CD4-positive, alpha-beta memory T cell (primary cell): Measurements from ENCODE around the gene TTLL11. TPM values are rescaled to one million over a fixed set of nuclear protein-coding genes. Genes with fewer than 3 reads are reported as not detected.

Experiments used
- CTCF ChIA-PET: fragments of 350-600 bp; sonication (Branson Sonifier 250); formaldehyde crosslinking; loops from one replicate; lab custom pipeline; 2021; ENCODE audit warnings: inconsistent platforms; ENCODE audit not compliant: partially characterized antibody; lab: Charles Lee
- POLR2A ChIA-PET: fragments of 350-600 bp; sonication (Branson Sonifier 250); formaldehyde crosslinking; loops from one replicate; lab custom pipeline; 2021; ENCODE audit not compliant: partially characterized antibody; lab: Charles Lee
- DNase-seq, 5 donors: peaks; one replicate each; pipeline versions ENCODE4 v3.0.0 to v3.0.0-alpha.2; 2020 to 2022; ENCODE audit warnings: mixed read lengths in 1 of 5
- H3K27ac ChIP-seq: one replicate; pipeline ENCODE4 v1.7.0; 2013; ENCODE audit warnings: low read depth, low read length
- H3K27me3 ChIP-seq: 2 replicates; pipeline ENCODE4 v1.7.0; 2013; ENCODE audit warnings: mild to moderate bottlenecking, low read length, moderate library complexity; ENCODE audit not compliant: insufficient read depth
- H3K36me3 ChIP-seq: 2 replicates; pipeline ENCODE4 v1.7.0; 2013; ENCODE audit warnings: mild to moderate bottlenecking, low read length, moderate library complexity; ENCODE audit not compliant: insufficient read depth
- H3K4me1 ChIP-seq: 2 replicates; pipeline ENCODE4 v1.7.0; 2013; ENCODE audit warnings: mild to moderate bottlenecking, low read length, moderate library complexity; ENCODE audit not compliant: insufficient read depth
- H3K4me3 ChIP-seq, 2 donors: one replicate each; pipeline ENCODE4 v1.7.0; 2013; ENCODE audit warnings: low read length in 2 of 2, mild to moderate bottlenecking in 1 of 2
- H3K9me3 ChIP-seq, 2 donors: one replicate each; pipeline ENCODE4 v1.7.0; 2013; ENCODE audit warnings: low read length in 2 of 2, control low read depth in 1 of 2; ENCODE audit not compliant: control insufficient read depth in 1 of 2
- H3K27ac Mint-ChIP-seq, 7 donors: one replicate each; pipeline ENCODE4 v1.8.0; 2020 to 2021; ENCODE audit warnings: mixed read lengths in 7 of 7, mild to moderate bottlenecking in 6 of 7, inconsistent platforms in 3 of 7, moderate library complexity in 3 of 7
- H3K27me3 Mint-ChIP-seq, 2 donors: one replicate each; pipeline ENCODE4 v1.8.0; 2020 to 2021; ENCODE audit warnings: mixed read lengths in 2 of 2
- H3K36me3 Mint-ChIP-seq, 2 donors: one replicate each; pipeline ENCODE4 v1.8.0; 2020 to 2021; ENCODE audit warnings: mixed read lengths in 2 of 2, inconsistent platforms in 1 of 2, mild to moderate bottlenecking in 1 of 2
- H3K4me1 Mint-ChIP-seq, 4 donors: one replicate each; pipeline ENCODE4 v1.8.0; 2020 to 2021; ENCODE audit warnings: mixed read lengths in 4 of 4, mild to moderate bottlenecking in 1 of 4
- H3K4me3 Mint-ChIP-seq, 8 donors: one replicate each; pipeline ENCODE4 v1.8.0; 2020 to 2021; ENCODE audit warnings: mixed read lengths in 8 of 8, mild to moderate bottlenecking in 7 of 8, moderate library complexity in 6 of 8, inconsistent platforms in 3 of 8
- H3K9me3 Mint-ChIP-seq, 8 donors: one replicate each; pipeline ENCODE4 v1.8.0; 2020 to 2021; ENCODE audit warnings: mixed read lengths in 8 of 8, mild to moderate bottlenecking in 5 of 8, inconsistent platforms in 3 of 8, moderate library complexity in 1 of 8
- intact Hi-C: fragments of 100-400 bp; cut with micrococcal nuclease; formaldehyde crosslinking; loops from one replicate; pipeline ENCODE4 v1.15.1; 2023
- polyA plus RNA-seq, 2 donors: library from polyadenylated mRNA; unstranded; fragments of 300-500 nt; fragmentation: Illumina TruSeq; gene quantifications; one replicate each; pipeline ENCODE4 v1.2.3, GENCODE V29; 2021
- total RNA-seq, 2 experiments: library from RNA; stranded (reverse); gene quantifications; one replicate each; pipeline ENCODE4 v1.2.3, GENCODE V29; 2021

Gene TTLL11
- total and polyA plus RNA-seq, 4 experiments from 2014 or later = 2.7 to 7.8 (median 3.1) TPM

- Mint-ChIP-seq H3K36me3 (peaks cover 0 to 10% of the 10 kb centered on the region in 2 donors), H3K9me3 (peaks cover 0 to 3% (median 0%) of the 10 kb centered on the region in 8 donors), H3K27ac (no peak overlapping the region), H3K27me3 (no peaks in the 10 kb centered on the region), H3K4me3 (no peak overlapping the region), H3K4me1 (no peaks in the 10 kb centered on the region)
- intact Hi-C loops = no loop called here
- Histone ChIP-seq H3K27me3 (no peaks in the 10 kb centered on the region), H3K4me3 (no peak overlapping the region), H3K4me1 (no peaks in the 10 kb centered on the region), H3K36me3 (no peaks in the 10 kb centered on the region), H3K9me3 (no peaks in the 10 kb centered on the region), H3K27ac (no peak overlapping the region)
- no peak for DNase-seq
- CTCF ChIA-PET = no interaction called here
- POLR2A ChIA-PET = no interaction called here
Observed at GRCh38 chr9:121946465-121946864, 146.6 kb downstream of the TTLL11 start.

DNA sequence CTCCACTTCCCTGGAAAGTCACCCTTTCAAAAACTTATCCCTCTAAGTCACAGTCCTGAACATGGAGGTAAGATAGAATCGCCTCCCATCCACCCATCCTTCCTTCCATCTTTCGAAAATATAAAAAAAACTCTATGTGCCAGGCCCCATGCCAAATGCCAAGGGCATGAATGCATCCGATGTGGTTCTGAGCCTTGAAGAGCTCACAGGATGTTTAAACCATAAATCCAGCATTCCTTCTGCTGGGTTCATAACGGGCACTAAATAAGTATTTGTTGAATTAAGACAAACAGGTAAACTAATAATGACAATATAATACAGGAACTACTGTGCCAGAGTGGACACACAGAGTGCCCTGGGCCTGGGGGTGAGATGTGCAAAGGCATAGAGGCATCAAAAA lies 147.3 kb downstream of the TTLL11 start:
- POLR2A ChIA-PET = no interaction called here
- Histone ChIP-seq H3K9me3 (no peaks in the 10 kb centered on the region), H3K4me3 (no peak overlapping the region), H3K36me3 (no peaks in the 10 kb centered on the region), H3K4me1 (no peaks in the 10 kb centered on the region), H3K27me3 (no peaks in the 10 kb centered on the region), H3K27ac (no peak overlapping the region)
- peaks cover 0 to 10% of the 10 kb centered on the region in 2 donors for H3K36me3 Mint-ChIP-seq
- H3K4me3 Mint-ChIP-seq = no peak overlapping the region
- no peaks in the 10 kb centered on the region for H3K4me1 Mint-ChIP-seq
- intact Hi-C loops = no loop called here
- peaks cover 0 to 3% (median 0%) of the 10 kb centered on the region in 8 donors for H3K9me3 Mint-ChIP-seq
- DNase-seq = no peak
- CTCF ChIA-PET = no interaction called here
- no peaks in the 10 kb centered on the region for H3K27me3 Mint-ChIP-seq
- no peak overlapping the region for H3K27ac Mint-ChIP-seq

DNA sequence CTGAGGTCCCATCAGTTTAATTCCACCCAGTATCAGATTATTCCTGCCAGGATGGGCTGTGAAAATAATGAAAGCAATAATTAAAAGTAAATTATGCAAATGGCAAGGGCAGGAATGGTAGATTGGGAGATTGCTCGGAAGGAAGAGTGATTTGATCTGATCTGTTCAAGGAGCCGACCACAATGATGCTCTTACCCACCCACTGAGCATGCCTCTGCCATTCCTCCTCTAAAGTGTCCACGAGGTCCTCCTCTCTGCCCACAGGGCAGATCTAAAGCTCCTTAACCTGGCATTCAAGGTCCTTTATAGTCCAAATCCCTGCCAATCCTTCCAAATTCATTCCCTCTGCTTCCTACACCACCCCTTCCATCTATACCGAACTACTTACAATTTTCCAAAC lies 147.8 kb downstream of the TTLL11 start:
- Mint-ChIP-seq H3K27ac (no peak overlapping the region), H3K4me1 (no peaks in the 10 kb centered on the region), H3K9me3 (peaks cover 0 to 3% (median 0%) of the 10 kb centered on the region in 8 donors), H3K36me3 (peaks cover 0 to 10% of the 10 kb centered on the region in 2 donors), H3K4me3 (no peak overlapping the region), H3K27me3 (no peaks in the 10 kb centered on the region)
- ChIA-PET POLR2A (no interaction called here), CTCF (no interaction called here)
- intact Hi-C loops = no loop called here
- Histone ChIP-seq H3K36me3 (no peaks in the 10 kb centered on the region), H3K4me1 (no peaks in the 10 kb centered on the region), H3K4me3 (no peak overlapping the region), H3K27me3 (no peaks in the 10 kb centered on the region), H3K27ac (no peak overlapping the region), H3K9me3 (no peaks in the 10 kb centered on the region)
- no peak for DNase-seq

GRCh38 chr9:121944711-121945191 lies 148.4 kb downstream of the TTLL11 start:
- DNase-seq = no peak
- no peak overlapping the region for H3K27ac ChIP-seq
- H3K4me1 Mint-ChIP-seq = no peaks in the 10 kb centered on the region
- H3K27ac Mint-ChIP-seq = no peak overlapping the region
- no peaks in the 10 kb centered on the region for H3K36me3 ChIP-seq
- no peak overlapping the region for H3K4me3 ChIP-seq
- H3K9me3 ChIP-seq = no peaks in the 10 kb centered on the region
- POLR2A ChIA-PET = no interaction called here
- no peaks in the 10 kb centered on the region for H3K27me3 ChIP-seq
- peaks cover 0 to 2% (median 0%) of the 10 kb centered on the region in 8 donors for H3K9me3 Mint-ChIP-seq
- H3K36me3 Mint-ChIP-seq = peaks cover 0 to 10% of the 10 kb centered on the region in 2 donors
- no peaks in the 10 kb centered on the region for H3K27me3 Mint-ChIP-seq
- H3K4me3 Mint-ChIP-seq = no peak overlapping the region
- intact Hi-C loops = no loop called here
- CTCF ChIA-PET = no interaction called here
- H3K4me1 ChIP-seq = no peaks in the 10 kb centered on the region

DNA sequence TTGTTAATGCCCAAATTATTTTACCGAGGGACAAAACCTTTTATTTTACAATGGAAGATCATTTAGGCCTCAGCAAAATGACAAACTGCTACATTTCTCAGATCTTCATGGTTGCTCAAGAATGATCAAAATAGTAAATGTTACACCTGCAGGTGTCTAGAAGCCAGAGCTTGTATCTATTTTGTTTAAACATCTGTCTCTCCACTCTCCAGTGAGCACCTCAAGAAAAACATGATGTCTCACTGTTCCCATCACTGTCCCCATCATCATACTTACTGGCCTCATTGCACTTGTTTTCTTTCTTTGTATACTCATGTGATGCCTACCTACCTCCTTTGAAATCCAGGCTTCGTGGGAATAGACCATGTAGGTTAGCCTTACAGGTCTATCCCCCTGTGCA lies 149.6 kb downstream of the TTLL11 start:
- H3K9me3 Mint-ChIP-seq = peaks cover 0 to 2% (median 0%) of the 10 kb centered on the region in 8 donors
- DNase-seq = no peak
- intact Hi-C loops = no loop called here
- Histone ChIP-seq H3K9me3 (no peaks in the 10 kb centered on the region), H3K36me3 (no peaks in the 10 kb centered on the region), H3K4me1 (no peaks in the 10 kb centered on the region), H3K27me3 (no peaks in the 10 kb centered on the region), H3K27ac (no peak overlapping the region), H3K4me3 (no peak overlapping the region)
- H3K4me3 Mint-ChIP-seq = no peak overlapping the region
- no peaks in the 10 kb centered on the region for H3K4me1 Mint-ChIP-seq
- no peaks in the 10 kb centered on the region for H3K27me3 Mint-ChIP-seq
- ChIA-PET CTCF (no interaction called here), POLR2A (no interaction called here)
- H3K36me3 Mint-ChIP-seq = peaks cover 0 to 10% of the 10 kb centered on the region in 2 donors
- H3K27ac Mint-ChIP-seq = no peak overlapping the region

DNA sequence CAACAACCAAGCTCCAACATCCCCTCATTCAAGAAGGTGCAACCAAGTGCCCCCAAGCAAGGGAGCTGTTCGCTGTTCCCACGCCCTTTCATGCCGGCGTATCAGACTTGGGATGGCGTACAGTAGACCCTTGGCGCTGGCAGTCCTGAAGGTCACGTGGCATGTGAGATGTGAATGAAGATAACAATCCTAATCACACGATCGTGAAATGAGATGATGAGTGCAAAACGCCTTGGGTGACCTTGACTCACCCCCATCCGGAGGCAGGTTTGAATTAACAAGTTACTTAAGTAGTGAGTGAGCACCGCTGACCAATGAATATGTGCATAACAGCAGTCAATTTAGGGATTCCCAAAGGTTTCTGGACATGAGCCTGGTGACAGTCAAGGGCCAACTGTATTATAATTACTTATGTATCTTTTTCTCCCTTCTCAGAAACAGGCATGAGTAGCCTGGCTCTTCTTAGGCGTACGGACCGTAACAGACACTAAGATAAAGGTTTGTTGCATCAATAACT lies 150.2 kb downstream of the TTLL11 start:
- intact Hi-C loops = no loop called here
- H3K4me1 ChIP-seq = no peaks in the 10 kb centered on the region
- no peak overlapping the region for H3K4me3 ChIP-seq
- Mint-ChIP-seq H3K27me3 (no peaks in the 10 kb centered on the region), H3K9me3 (peaks cover 0 to 2% (median 0%) of the 10 kb centered on the region in 8 donors), H3K4me3 (no peak overlapping the region), H3K27ac (no peak overlapping the region), H3K4me1 (no peaks in the 10 kb centered on the region), H3K36me3 (peaks cover 0 to 10% of the 10 kb centered on the region in 2 donors)
- H3K27ac ChIP-seq = no peak overlapping the region
- H3K27me3 ChIP-seq = no peaks in the 10 kb centered on the region
- no peaks in the 10 kb centered on the region for H3K9me3 ChIP-seq
- DNase-seq = no peak
- H3K36me3 ChIP-seq = no peaks in the 10 kb centered on the region
- ChIA-PET CTCF (no interaction called here), POLR2A (no interaction called here)

- ChIA-PET POLR2A (no interaction called here), CTCF (no interaction called here)
- Mint-ChIP-seq H3K27me3 (no peaks in the 10 kb centered on the region), H3K27ac (no peak overlapping the region), H3K4me1 (no peaks in the 10 kb centered on the region), H3K9me3 (peaks cover 0 to 2% (median 0%) of the 10 kb centered on the region in 8 donors), H3K36me3 (peaks cover 0 to 10% of the 10 kb centered on the region in 2 donors), H3K4me3 (no peak overlapping the region)
- no peak for DNase-seq
- no peaks in the 10 kb centered on the region for H3K4me1 ChIP-seq
- H3K27ac ChIP-seq = no peak overlapping the region
- H3K36me3 ChIP-seq = no peaks in the 10 kb centered on the region
- intact Hi-C loops = no loop called here
- no peaks in the 10 kb centered on the region for H3K27me3 ChIP-seq
- H3K9me3 ChIP-seq = no peaks in the 10 kb centered on the region
- no peak overlapping the region for H3K4me3 ChIP-seq
Observed at GRCh38 chr9:121942313-121942712, 150.8 kb downstream of the TTLL11 start.
